Naive B cell (primary cell): Measurements from ENCODE around the gene RIMBP2. TPM values are rescaled to one million over a fixed set of nuclear protein-coding genes. Genes with fewer than 3 reads are reported as not detected.

ENCODE experiments used
- ATAC-seq, 2 donors: fragments of 150-1000 bp; cut with Tn5 transposase; 2 replicates each; pipeline ENCODE4 v1.10.0; 2021; ENCODE audit warnings: low read depth in 2 of 2, mild to moderate bottlenecking in 2 of 2, moderate library complexity in 2 of 2
- DNase-seq: peaks from one replicate; pipeline ENCODE4 v3.0.0; 2022
- H3K27ac Mint-ChIP-seq, 6 donors: one replicate each; pipeline ENCODE4 v1.8.0; 2020 to 2022; ENCODE audit warnings: mild to moderate bottlenecking in 6 of 6, mixed read lengths in 6 of 6, moderate library complexity in 5 of 6, inconsistent platforms in 2 of 6
- H3K27me3 Mint-ChIP-seq, 3 donors: one replicate each; pipeline ENCODE4 v1.8.0; 2021 to 2022; ENCODE audit warnings: mixed read lengths in 3 of 3, mild to moderate bottlenecking in 1 of 3
- H3K36me3 Mint-ChIP-seq, 2 donors: one replicate each; pipeline ENCODE4 v1.8.0; 2020 to 2022; ENCODE audit warnings: mixed read lengths in 2 of 2, inconsistent platforms in 1 of 2, mild to moderate bottlenecking in 1 of 2
- H3K4me1 Mint-ChIP-seq, 3 donors: one replicate each; pipeline ENCODE4 v1.8.0; 2020 to 2022; ENCODE audit warnings: mixed read lengths in 3 of 3, inconsistent platforms in 1 of 3, mild to moderate bottlenecking in 1 of 3, moderate library complexity in 1 of 3
- H3K4me3 Mint-ChIP-seq, 8 donors: one replicate each; pipeline ENCODE4 v1.8.0; 2020 to 2022; ENCODE audit warnings: mild to moderate bottlenecking in 8 of 8, mixed read lengths in 8 of 8, moderate library complexity in 8 of 8, inconsistent platforms in 2 of 8
- H3K9me3 Mint-ChIP-seq, 7 donors: one replicate each; pipeline ENCODE4 v1.8.0; 2020 to 2022; ENCODE audit warnings: mixed read lengths in 7 of 7, mild to moderate bottlenecking in 5 of 7, inconsistent platforms in 2 of 7, moderate library complexity in 1 of 7
- polyA plus RNA-seq, 6 donors: library from polyadenylated mRNA; unstranded; fragments of 300-500 nt; fragmentation: Illumina TruSeq; gene quantifications; one replicate each; pipeline ENCODE4 v1.2.3, GENCODE V29; 2021; ENCODE audit warnings: low read depth in 6 of 6

The RIMBP2 gene
- polyA plus RNA-seq, 6 donors from 2014 or later = 0.04 TPM; not detected in 5

GRCh38 chr12:130461839-130462557 is 254.1 kb downstream of the RIMBP2 start:
- no peaks in the 10 kb centered on the region for H3K27me3 Mint-ChIP-seq
- ATAC-seq = no peak
- no peak for DNase-seq
- H3K4me3 Mint-ChIP-seq = no peak overlapping the region
- H3K9me3 Mint-ChIP-seq = peaks cover 0 to 5% (median 0%) of the 10 kb centered on the region in 7 donors
- H3K27ac Mint-ChIP-seq = no peak overlapping the region
- H3K36me3 Mint-ChIP-seq = no peaks in the 10 kb centered on the region
- no peaks in the 10 kb centered on the region for H3K4me1 Mint-ChIP-seq

GRCh38 chr12:130461447-130461815 is 254.7 kb downstream of the RIMBP2 start:
- Mint-ChIP-seq H3K36me3 (no peaks in the 10 kb centered on the region), H3K27me3 (no peaks in the 10 kb centered on the region), H3K4me3 (no peak overlapping the region)

GRCh38 chr12:130460611-130461446 is 255.3 kb downstream of the RIMBP2 start:
- ATAC-seq (no peak), DNase-seq (no peak)
- Mint-ChIP-seq H3K36me3 (no peaks in the 10 kb centered on the region), H3K27me3 (no peaks in the 10 kb centered on the region), H3K27ac (no peak overlapping the region), H3K4me1 (no peaks in the 10 kb centered on the region), H3K9me3 (peaks cover 0 to 4% (median 0%) of the 10 kb centered on the region in 7 donors), H3K4me3 (no peak overlapping the region)

More at GRCh38 chr12:130461447-130461815, 254.7 kb downstream of the RIMBP2 start:
- DNase-seq (no peak), ATAC-seq (no peak)
- Mint-ChIP-seq H3K4me1 (no peaks in the 10 kb centered on the region), H3K9me3 (peaks cover 0 to 4% (median 0%) of the 10 kb centered on the region in 7 donors), H3K27ac (no peak overlapping the region)

- no peaks in the 10 kb centered on the region for H3K4me1 Mint-ChIP-seq
- no peak overlapping the region for H3K4me3 Mint-ChIP-seq
- peaks cover 0 to 4% (median 0%) of the 10 kb centered on the region in 7 donors for H3K9me3 Mint-ChIP-seq
- no peaks in the 10 kb centered on the region for H3K36me3 Mint-ChIP-seq
- no peak for DNase-seq
- H3K27ac Mint-ChIP-seq = no peak overlapping the region
- H3K27me3 Mint-ChIP-seq = no peaks in the 10 kb centered on the region
- no peak for ATAC-seq
Measured at GRCh38 chr12:130459916-130460315, 256.2 kb downstream of the RIMBP2 start.

- Mint-ChIP-seq H3K4me3 (no peak overlapping the region), H3K4me1 (no peaks in the 10 kb centered on the region), H3K36me3 (no peaks in the 10 kb centered on the region), H3K9me3 (peaks cover 0 to 4% (median 0%) of the 10 kb centered on the region in 7 donors), H3K27me3 (no peaks in the 10 kb centered on the region), H3K27ac (no peak overlapping the region)
- no peak for ATAC-seq
- DNase-seq = no peak
Measured at GRCh38 chr12:130458341-130458740, 257.8 kb downstream of the RIMBP2 start.

- no peak overlapping the region for H3K4me3 Mint-ChIP-seq
- H3K27ac Mint-ChIP-seq = no peak overlapping the region
- H3K9me3 Mint-ChIP-seq = peaks cover 0 to 2% (median 0%) of the 10 kb centered on the region in 7 donors
- ATAC-seq = no peak
- no peaks in the 10 kb centered on the region for H3K36me3 Mint-ChIP-seq
- no peak for DNase-seq
- no peaks in the 10 kb centered on the region for H3K27me3 Mint-ChIP-seq
- no peaks in the 10 kb centered on the region for H3K4me1 Mint-ChIP-seq
Measured at GRCh38 chr12:130457215-130457614, 258.9 kb downstream of the RIMBP2 start.

GRCh38 chr12:130456375-130457199 is 259.5 kb downstream of the RIMBP2 start:
- no peaks in the 10 kb centered on the region for H3K36me3 Mint-ChIP-seq
- no peaks in the 10 kb centered on the region for H3K4me1 Mint-ChIP-seq
- ATAC-seq (no peak), DNase-seq (no peak)
- no peak overlapping the region for H3K27ac Mint-ChIP-seq
- peaks cover 0 to 2% (median 0%) of the 10 kb centered on the region in 7 donors for H3K9me3 Mint-ChIP-seq
- no peak overlapping the region for H3K4me3 Mint-ChIP-seq
- H3K27me3 Mint-ChIP-seq = no peaks in the 10 kb centered on the region

GRCh38 chr12:130455161-130455560 is 260.9 kb downstream of the RIMBP2 start:
- ATAC-seq = no peak
- no peaks in the 10 kb centered on the region for H3K4me1 Mint-ChIP-seq
- no peak overlapping the region for H3K4me3 Mint-ChIP-seq
- H3K27me3 Mint-ChIP-seq = no peaks in the 10 kb centered on the region
- H3K27ac Mint-ChIP-seq = peak overlapping the region in 1 of 6 donors; percentile 44
- peaks cover 0 to 2% (median 0%) of the 10 kb centered on the region in 7 donors for H3K9me3 Mint-ChIP-seq
- no peaks in the 10 kb centered on the region for H3K36me3 Mint-ChIP-seq
- no peak for DNase-seq

GRCh38 chr12:130454296-130454695 is 261.8 kb downstream of the RIMBP2 start:
- Mint-ChIP-seq H3K27me3 (no peaks in the 10 kb centered on the region), H3K9me3 (peaks cover 0 to 2% (median 0%) of the 10 kb centered on the region in 7 donors), H3K27ac (no peak overlapping the region), H3K4me3 (no peak overlapping the region), H3K36me3 (no peaks in the 10 kb centered on the region), H3K4me1 (no peaks in the 10 kb centered on the region)
- no peak for DNase-seq
- ATAC-seq = no peak

- Mint-ChIP-seq H3K27ac (no peak overlapping the region), H3K4me3 (no peak overlapping the region), H3K36me3 (no peaks in the 10 kb centered on the region), H3K9me3 (peaks cover 0 to 2% (median 0%) of the 10 kb centered on the region in 7 donors), H3K27me3 (no peaks in the 10 kb centered on the region), H3K4me1 (no peaks in the 10 kb centered on the region)
- DNase-seq = no peak
- ATAC-seq = no peak
Measured at GRCh38 chr12:130452546-130452945, 263.6 kb downstream of the RIMBP2 start.

- H3K4me1 Mint-ChIP-seq = no peaks in the 10 kb centered on the region
- no peak for DNase-seq
Measured at GRCh38 chr12:130451001-130451930, 264.8 kb downstream of the RIMBP2 start.

GRCh38 chr12:130449291-130449690 is 266.8 kb downstream of the RIMBP2 start:
- ATAC-seq (no peak), DNase-seq (no peak)
- Mint-ChIP-seq H3K4me3 (no peak overlapping the region), H3K36me3 (no peaks in the 10 kb centered on the region), H3K9me3 (no peaks in the 10 kb centered on the region), H3K27ac (no peak overlapping the region), H3K27me3 (no peaks in the 10 kb centered on the region), H3K4me1 (no peaks in the 10 kb centered on the region)

More at GRCh38 chr12:130451001-130451930, 264.8 kb downstream of the RIMBP2 start:
- Mint-ChIP-seq H3K36me3 (no peaks in the 10 kb centered on the region), H3K27ac (no peak overlapping the region), H3K27me3 (no peaks in the 10 kb centered on the region), H3K4me3 (no peak overlapping the region), H3K9me3 (no peaks in the 10 kb centered on the region)
- no peak for ATAC-seq
